OCI-LY7 (cell line): ENCODE data around the gene GLRX3. TPM values are rescaled to one million over a fixed set of nuclear protein-coding genes. Genes with fewer than 3 reads are reported as not detected.

Experiments
- BruUV-seq: library from RNA; stranded (reverse); fragments of 400-500 nt; replicated peaks from 2 replicates; lab custom pipeline; 2021; lab: Mats Ljungman, UMichigan
- CTCF ChIA-PET: fragments of 300-600 bp; sonication (Branson Sonifier 250); formaldehyde crosslinking; loops from one replicate; lab custom pipeline; 2022; ENCODE audit warnings: antibody characterized with exemption; ENCODE audit not compliant: unreplicated experiment; lab: Charles Lee
- POLR2A ChIA-PET: fragments of 300-600 bp; sonication (Branson Sonifier 250); formaldehyde crosslinking; loops from one replicate; lab custom pipeline; 2022; ENCODE audit warnings: antibody characterized with exemption; lab: Charles Lee
- DNase-seq: peaks from one replicate; pipeline ENCODE4 v3.0.0-alpha.2; 2015; ENCODE audit warnings: low spot score
- H2AFZ ChIP-seq: fragments of 200-600 bp; sonication (generic), shearing (Covaris generic); 2 replicates; pipeline ENCODE4 v1.6.1; 2014; ENCODE audit warnings: mild to moderate bottlenecking, antibody characterized with exemption, low read length, moderate library complexity
- H3K27ac ChIP-seq: fragments of 200-600 bp; sonication (generic); 2 replicates; pipeline ENCODE4 v1.5.1; 2014; ENCODE audit warnings: mixed run types, low read depth, mild to moderate bottlenecking, moderate library complexity, low read length, inconsistent platforms; ENCODE audit not compliant: poor library complexity, severe bottlenecking
- H3K36me3 ChIP-seq: fragments of 200-600 bp; sonication (generic); 2 replicates; pipeline ENCODE4 v1.6.1; 2014; ENCODE audit warnings: mild to moderate bottlenecking, antibody characterized with exemption, low read length, moderate library complexity, mixed read lengths; ENCODE audit not compliant: insufficient read depth
- H3K4me1 ChIP-seq: fragments of 200-600 bp; sonication (generic); 2 replicates; pipeline ENCODE4 v1.5.1; 2014; ENCODE audit warnings: mild to moderate bottlenecking, low read length; ENCODE audit not compliant: insufficient read depth, poor library complexity, severe bottlenecking
- H3K4me2 ChIP-seq: fragments of 200-600 bp; sonication (generic); 2 replicates; pipeline ENCODE4 v1.6.1; 2014; ENCODE audit warnings: mild to moderate bottlenecking, low read length
- H3K4me3 ChIP-seq: fragments of 200-600 bp; sonication (generic); 2 replicates; pipeline ENCODE4 v1.5.1; 2014; ENCODE audit warnings: mild to moderate bottlenecking, low read depth, low read length; ENCODE audit not compliant: poor library complexity, severe bottlenecking
- H3K79me2 ChIP-seq: fragments of 200-600 bp; sonication (generic); 2 replicates; pipeline ENCODE4 v1.6.1; 2016; ENCODE audit warnings: low read depth, mild to moderate bottlenecking, low read length, moderate library complexity, mixed read lengths; ENCODE audit not compliant: insufficient read depth
- H3K9me2 ChIP-seq: fragments of 200-600 bp; sonication (generic); 2 replicates; pipeline ENCODE4 v1.6.1; 2016; ENCODE audit warnings: mild to moderate bottlenecking, low read length, mixed read lengths; ENCODE audit not compliant: insufficient read depth
- H3K9me3 ChIP-seq: fragments of 200-600 bp; sonication (generic); 2 replicates; pipeline ENCODE4 v1.6.1; 2014; ENCODE audit warnings: mild to moderate bottlenecking, mixed run types, low read length, mixed read lengths
- H4K20me1 ChIP-seq: fragments of 200-600 bp; sonication (generic); 2 replicates; pipeline ENCODE4 v1.6.1; 2014; ENCODE audit warnings: mild to moderate bottlenecking, antibody characterized with exemption, low read length, moderate library complexity, mixed read lengths; ENCODE audit not compliant: insufficient read depth
- CTCF ChIP-seq: fragments of 200-600 bp; sonication (generic); conservative IDR thresholded peaks from 2 replicates; pipeline ENCODE4 v1.5.1; 2014; ENCODE audit warnings: mild to moderate bottlenecking, antibody characterized with exemption, low read length, moderate library complexity, mixed read lengths
- EZH2phosphoT487 ChIP-seq: fragments of 200-600 bp; sonication (generic); IDR thresholded peaks from 2 replicates; pipeline ENCODE4 v1.6.1; 2018; ENCODE audit warnings: low read depth, borderline replicate concordance, mild to moderate bottlenecking, mixed run types, antibody characterized with exemption, low read length, moderate library complexity, mixed read lengths
- intact Hi-C: fragments of 100-400 bp; cut with micrococcal nuclease; formaldehyde crosslinking; loops from one replicate; pipeline ENCODE4 v1.10.0; 2022; ENCODE audit not compliant: unreplicated experiment
- total RNA-seq, 2 experiments: library from RNA; depleted of rRNA in 1 of 2; stranded (reverse); fragments of >200 nt in 1 of 2; shearing (Covaris generic) in 1 of 2; gene quantifications; 2 replicates each; pipeline ENCODE4 v1.2.3, GENCODE V29; 2014 to 2022

GLRX3 gene
- total RNA-seq, 2 experiments from 2014 or later, result 83.2 to 117 TPM

- no peak for DNase-seq
- H3K9me2 ChIP-seq, result no peaks in the 10 kb centered on the region
- no peaks in the 10 kb centered on the region for H3K36me3 ChIP-seq
- H3K4me1 ChIP-seq, result no peaks in the 10 kb centered on the region
- no peaks in the 10 kb centered on the region; the same call in 1 of the 2 replicates for H4K20me1 ChIP-seq
- H2AFZ ChIP-seq, result no peak overlapping the region
- ChIA-PET POLR2A (no interaction called here), CTCF (no interaction called here)
- H3K79me2 ChIP-seq, result no peaks in the 10 kb centered on the region
- TF ChIP-seq EZH2phosphoT487 (no peak), CTCF (no peak)
- no peak overlapping the region for H3K4me3 ChIP-seq
- no peak overlapping the region for H3K4me2 ChIP-seq
- no peak overlapping the region for H3K27ac ChIP-seq
- BruUV-seq, result no TSS peak
- H3K9me3 ChIP-seq, result no peaks in the 10 kb centered on the region
- intact Hi-C loops, result loop anchor here (5.0 kb wide), 1 partner anchor 1685 kb away; no protein-coding TSS in a partner anchor
Measured at GRCh38 chr10:130192276-130192848, 56.2 kb downstream of the GLRX3 start.

GRCh38 chr10:130193033-130193432 lies 56.8 kb downstream of the GLRX3 start:
- ChIA-PET POLR2A (no interaction called here), CTCF (no interaction called here)
- Histone ChIP-seq H3K4me3 (no peak overlapping the region), H3K27ac (no peak overlapping the region), H2AFZ (no peak overlapping the region), H3K4me2 (no peak overlapping the region), H3K9me3 (no peaks in the 10 kb centered on the region), H3K4me1 (no peaks in the 10 kb centered on the region), H4K20me1 (no peaks in the 10 kb centered on the region; the same call in 1 of the 2 replicates), H3K36me3 (no peaks in the 10 kb centered on the region), H3K9me2 (no peaks in the 10 kb centered on the region), H3K79me2 (no peaks in the 10 kb centered on the region)
- intact Hi-C loops, result loop anchor here (5.0 kb wide), 1 partner anchor 1684 kb away; no protein-coding TSS in a partner anchor
- no peak for DNase-seq
- no TSS peak for BruUV-seq
- no peak for TF ChIP-seq EZH2phosphoT487
- TF ChIP-seq CTCF, result no peak

GRCh38 chr10:130193493-130194193 lies 57.5 kb downstream of the GLRX3 start:
- Histone ChIP-seq H3K36me3 (no peaks in the 10 kb centered on the region), H3K4me2 (no peak overlapping the region), H3K9me3 (no peaks in the 10 kb centered on the region), H2AFZ (no peak overlapping the region), H3K9me2 (no peaks in the 10 kb centered on the region), H3K27ac (no peak overlapping the region), H3K4me1 (no peaks in the 10 kb centered on the region), H4K20me1 (no peaks in the 10 kb centered on the region; the same call in 1 of the 2 replicates), H3K4me3 (no peak overlapping the region), H3K79me2 (no peaks in the 10 kb centered on the region)
- DNase-seq, result no peak
- no TSS peak for BruUV-seq
- POLR2A ChIA-PET, result no interaction called here
- CTCF ChIA-PET, result no interaction called here
- TF ChIP-seq EZH2phosphoT487 (no peak), CTCF (no peak)
- intact Hi-C loops, result loop anchor here (5.0 kb wide), 1 partner anchor 1684 kb away; no protein-coding TSS in a partner anchor
